ENCODE measurements around the gene RITA1. TPM values are rescaled to one million over a fixed set of nuclear protein-coding genes. Genes with fewer than 3 reads are reported as not detected.

RITA1 gene
- polyA plus RNA-seq, 1 donor = 10.4 TPM

DNA sequence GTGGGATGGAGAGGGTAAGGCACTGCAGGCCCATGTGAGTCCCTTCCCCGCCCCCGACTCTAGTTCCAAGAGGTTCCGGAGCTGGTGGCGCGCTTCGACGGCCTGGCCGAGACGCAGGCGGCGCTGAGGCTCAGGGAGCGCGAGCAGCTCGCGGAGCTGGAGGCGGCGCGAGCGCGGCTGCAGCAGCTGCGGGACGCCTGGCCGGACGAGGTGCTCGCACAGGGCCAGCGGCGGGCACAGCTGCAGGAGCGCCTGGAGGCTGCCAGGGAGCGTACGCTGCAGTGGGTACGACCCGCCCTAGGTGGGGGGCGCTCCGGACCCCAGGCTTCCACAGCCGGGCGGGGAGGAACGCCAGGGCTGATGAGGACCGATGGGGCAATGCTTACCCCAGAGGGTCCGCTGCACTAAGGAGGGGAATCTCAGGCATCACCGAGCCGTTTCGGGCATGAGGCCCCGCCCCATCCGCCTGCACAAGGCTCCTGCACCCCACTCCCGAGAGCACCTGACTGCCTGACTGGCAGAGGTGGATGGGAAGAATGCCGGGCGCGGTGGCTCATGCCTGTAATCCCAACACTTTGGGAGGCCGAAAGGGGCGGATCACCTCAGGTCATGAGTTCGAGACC, 31.1 kb upstream of the RITA1 start:
- no peak for DNase-seq (ENCODE audit: low read depth)

DNA sequence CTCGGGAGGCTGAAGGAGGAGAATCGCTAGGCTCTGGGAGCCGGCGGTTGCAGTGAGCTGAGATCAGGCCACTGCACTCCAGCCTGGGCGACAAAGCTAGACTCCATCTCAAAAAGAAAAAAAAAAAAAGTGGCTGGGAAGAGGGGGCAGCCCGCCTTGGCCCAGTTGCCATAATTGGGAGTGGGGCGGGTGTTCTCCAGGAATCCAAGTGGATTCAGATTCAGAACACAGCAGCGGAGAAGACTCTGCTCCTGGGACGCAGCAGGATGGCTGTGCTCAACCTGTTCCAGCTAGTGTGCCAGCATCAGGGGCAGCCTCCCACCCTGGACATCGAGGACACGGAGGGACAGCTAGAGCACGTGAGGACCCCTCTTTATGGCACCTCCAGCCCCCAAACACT, 30.5 kb upstream of the RITA1 start:
- no peak for DNase-seq (ENCODE audit: low read depth)

DNA sequence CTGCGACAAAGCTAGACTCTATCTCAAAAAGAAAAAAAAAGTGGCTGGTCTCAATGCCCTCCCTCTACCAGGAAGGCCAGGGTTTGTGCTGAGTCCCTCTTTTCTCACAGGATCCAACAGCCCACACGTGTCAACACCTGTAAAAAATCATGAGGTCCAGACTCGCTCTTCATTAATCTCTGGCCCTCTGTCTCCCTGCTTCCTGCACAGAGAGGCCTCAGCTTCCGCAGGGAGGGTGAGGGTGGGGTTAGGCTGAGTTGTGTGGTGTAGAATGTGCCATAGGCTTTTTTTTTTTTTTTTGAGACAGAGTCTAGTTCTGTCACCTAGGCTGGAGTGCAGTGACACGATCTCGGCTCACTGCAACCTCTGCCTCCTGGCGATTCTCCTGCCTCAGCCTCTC, 29.9 kb upstream of the RITA1 start:
- no peak for DNase-seq (ENCODE audit: low read depth)

DNA sequence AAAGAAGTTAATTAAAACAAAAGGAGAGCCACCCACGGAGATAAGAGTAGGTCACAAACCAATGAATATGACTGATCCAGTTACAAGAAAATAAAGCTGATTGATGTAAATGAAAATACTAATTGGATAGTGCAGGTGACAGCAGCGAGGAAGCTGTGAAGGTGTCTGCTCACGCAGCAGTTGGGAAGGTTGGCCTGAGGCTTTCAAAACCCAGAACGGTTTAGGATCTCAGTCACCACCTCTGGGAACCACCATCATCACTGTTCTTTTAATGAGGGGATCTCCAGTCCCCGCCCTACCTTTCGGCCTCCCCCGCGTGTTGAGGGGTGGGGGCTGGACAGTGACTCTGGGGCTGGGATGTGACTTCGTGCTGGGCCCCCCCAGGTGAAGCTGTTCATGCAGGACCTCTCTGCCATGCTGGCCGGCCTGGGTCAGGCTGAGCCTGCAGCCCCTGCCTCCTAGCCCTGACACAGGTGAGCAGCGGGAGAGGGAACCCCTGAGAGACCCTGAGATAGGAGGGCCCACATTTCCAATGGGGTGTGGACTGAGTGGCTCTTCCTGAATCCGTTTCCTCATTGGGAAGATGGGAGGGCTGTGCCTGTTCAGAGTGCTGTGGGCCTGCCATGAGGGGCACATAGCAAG, 28.2 kb upstream of the RITA1 start:
- DNase-seq (ENCODE audit: low read depth) = no peak

DNA sequence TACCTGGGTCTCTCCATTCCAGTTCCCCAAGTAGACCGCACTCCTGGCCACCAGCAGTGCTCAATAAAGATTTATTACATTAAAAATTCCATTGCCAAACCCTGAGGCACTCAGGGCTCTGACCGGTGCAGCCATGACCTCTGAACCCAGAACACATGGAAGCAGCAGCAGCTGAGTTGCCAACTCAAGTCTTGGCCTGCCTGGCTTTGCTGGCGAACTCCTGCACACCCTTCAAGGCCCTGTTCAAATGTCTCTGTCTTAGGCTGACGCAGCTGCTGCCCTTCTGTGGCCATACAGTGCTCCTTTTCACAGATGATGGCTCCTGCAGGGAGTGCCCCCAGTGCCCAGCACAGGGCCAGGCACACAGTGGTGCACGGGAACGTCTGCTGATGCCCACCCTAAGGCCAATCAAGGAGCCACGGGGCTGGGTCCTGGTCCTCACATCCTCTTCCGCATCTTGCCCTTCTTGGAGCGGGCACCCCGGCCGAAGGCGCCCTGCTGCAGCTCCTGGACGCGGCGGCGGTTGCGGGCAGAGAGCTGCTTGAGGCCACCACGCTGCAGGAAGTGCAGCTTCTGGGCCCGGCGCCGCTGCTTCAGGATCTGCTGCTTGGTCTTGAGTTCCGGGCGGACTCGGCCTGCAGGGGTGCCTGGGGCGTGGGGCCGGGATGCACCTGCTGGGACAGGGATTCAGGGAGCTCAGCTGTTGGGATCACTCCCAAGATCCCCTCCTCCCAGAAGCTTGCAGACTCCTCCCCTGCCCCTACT, 26.9 kb upstream of the RITA1 start:
- DNase-seq (ENCODE audit: low read depth) = no peak

DNA sequence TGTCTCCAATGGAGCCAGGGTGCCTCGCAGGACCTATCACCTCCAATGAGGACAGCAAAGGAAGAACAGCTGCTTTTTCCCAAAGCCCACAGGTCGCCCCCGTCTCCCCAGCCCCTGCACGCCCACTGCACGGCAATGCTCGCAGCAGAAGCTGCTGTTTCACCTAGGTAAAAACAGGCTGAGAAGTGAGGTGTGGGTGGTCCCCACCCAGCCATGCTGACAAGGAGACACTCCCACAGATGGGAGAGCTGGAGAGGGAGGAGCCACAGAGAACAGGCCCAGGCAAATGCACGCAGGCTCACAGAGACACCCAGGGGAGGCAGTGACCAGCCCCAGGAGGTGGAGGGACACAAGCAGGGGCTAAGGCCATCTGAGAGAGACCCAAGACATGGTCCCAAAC, 25.6 kb upstream of the RITA1 start:
- DNase-seq (ENCODE audit: low read depth) = no peak

DNA sequence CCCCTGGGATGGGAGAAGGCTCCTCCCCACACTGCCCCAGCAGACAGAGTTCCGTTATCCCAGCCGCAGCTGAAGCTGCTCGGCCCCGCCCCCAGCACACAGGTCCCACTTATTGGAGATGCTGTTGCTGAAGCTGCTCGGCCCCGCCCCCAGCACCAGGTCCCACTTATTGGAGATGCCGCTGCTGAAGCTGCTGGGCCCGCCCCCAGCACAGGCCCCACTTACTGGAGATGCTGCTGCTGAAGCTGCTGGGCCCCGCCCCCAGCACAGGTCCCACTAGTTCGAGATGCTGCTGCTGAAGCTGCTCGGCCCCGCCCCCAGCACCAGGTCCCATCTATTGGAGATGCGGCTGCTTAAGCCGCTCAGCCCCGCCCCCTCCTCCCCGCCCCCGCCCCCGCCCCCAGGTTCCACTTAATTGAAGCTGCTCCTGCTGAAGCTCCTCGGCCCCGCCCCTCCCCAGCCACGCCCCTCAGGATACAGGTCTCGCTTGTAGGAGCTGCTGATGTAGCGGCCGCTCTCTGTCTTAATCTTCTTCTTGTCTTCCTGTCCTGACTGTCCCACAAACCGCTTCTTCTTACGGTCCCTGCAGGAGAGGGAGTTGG, 24.0 kb upstream of the RITA1 start:
- DNase-seq (ENCODE audit: low read depth) = no peak

DNA sequence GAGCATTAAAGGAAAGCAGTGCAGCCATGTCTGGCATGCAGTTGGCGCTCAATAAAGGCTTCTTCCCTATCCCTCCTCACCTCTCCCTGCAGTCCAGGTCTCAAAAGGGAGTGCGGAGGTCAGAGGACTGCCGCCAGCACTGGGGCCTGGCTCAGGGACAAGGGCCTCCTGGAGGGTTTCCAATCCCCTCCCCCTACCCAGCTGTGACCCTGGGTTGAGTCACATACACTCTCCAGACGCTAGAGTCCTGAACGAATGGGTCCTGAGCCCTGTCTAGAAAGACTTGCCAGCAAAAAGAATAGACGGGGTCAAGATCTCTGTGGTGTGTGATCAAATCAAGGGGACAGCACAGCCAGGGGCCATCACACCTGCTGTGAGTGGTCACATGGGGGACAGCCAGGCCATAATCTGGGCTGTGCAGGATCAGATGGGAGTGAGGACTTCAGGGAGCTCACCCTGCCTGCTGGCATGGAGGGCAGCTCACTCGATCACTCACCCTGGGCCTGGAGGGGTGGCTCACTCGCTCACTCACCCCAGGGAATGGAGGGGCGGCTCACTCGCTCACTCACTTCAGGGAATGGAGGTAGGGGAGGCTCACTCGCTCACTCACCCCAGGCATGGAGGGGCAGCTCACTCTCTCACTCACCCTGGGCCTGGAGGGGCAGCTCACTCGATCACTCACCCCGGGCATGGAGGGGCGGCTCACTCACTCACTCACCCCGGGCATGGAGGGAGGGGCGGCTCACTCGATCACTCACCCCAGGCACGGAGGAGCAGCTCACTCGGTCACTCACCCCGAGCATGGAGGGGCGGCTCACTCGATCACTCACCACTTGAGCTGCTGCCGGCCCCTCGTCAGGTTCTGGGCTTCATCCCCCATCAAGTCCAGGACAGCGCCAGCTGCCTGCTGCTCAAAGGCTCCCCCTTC, 23.2 kb upstream of the RITA1 start:
- DNase-seq (ENCODE audit: low read depth) = no peak

DNA sequence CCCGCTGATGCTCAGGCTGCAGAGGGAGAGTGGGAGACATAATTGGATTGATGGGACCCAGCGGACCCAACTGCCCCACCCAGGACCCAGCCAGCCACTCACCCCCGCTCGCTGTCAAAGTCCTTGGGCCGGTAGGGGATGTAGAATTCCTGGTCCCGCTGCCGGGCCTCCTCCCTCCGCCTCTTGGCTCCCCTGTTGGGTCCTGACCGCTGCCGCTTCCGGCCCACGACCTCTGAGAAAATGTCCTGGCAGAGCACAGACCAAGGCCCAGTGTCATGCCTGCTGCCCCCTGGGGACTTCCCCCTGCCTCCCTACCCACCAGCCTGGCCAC, 22.5 kb upstream of the RITA1 start:
- no peak for DNase-seq (ENCODE audit: low read depth)

DNA sequence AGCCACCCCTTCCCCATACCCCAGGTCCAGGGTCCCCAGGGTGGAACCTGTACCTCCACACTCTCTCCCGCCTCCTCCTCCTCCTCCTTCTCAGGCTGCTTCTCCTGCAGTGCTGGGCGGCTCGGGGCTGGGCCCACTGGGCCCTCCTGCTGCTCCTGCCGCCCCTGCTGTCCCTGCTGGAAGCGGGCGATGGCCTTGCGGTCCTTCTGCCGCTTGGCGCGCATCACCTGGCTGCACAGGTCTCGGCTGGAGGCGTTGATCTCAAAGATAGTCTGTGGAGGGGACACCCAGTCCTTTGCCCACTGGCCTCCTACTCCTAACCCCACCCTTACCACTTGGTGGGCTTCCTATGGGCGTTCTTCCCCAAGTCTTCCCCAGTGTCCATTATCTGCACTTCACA, 21.5 kb upstream of the RITA1 start:
- no peak for DNase-seq (ENCODE audit: low read depth)

DNA sequence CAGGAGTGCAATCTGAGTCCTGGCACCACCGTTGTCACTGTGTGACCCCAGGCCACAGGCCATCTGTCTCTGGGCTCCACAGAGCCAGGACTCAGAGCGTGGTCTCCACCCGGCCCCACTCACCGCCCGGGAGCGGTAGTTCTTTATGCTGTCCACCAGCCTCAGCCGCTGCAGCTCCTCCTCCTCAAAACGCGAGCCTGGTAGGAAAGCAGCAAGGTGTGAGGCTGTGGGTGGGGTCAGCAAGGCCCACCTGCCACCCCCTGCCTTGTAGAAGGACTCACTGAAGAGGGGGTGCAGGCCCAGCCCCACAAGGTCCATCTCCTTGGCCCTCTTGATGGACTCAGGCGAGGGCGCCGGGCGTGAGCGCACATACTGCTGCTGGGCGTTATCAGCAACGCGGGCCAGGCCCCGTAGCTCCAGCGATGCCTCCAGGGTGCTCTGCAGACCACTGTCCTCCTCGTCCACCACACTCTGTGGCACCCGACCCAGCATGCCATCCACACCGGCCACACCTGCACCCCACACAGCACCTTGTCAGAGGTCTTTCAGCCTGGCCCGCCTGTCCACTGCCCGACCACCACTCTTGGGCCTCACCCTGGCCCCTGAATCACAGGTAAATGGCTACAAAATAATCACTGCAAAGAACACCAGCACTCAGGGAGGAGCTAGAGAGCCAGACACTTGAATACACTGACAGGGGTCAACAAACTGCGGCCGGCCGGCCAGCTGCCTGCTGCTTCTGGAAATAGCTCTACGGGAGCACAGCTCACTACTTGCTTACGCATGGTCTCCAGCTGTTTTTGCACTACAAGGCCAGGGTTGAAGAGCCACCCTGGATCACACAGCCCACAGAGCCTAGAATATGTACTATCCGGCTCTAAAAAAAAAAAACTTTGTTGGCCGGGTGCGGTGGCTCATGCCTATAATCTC, 19.7 kb upstream of the RITA1 start:
- no peak for DNase-seq (ENCODE audit: low read depth)

DNA sequence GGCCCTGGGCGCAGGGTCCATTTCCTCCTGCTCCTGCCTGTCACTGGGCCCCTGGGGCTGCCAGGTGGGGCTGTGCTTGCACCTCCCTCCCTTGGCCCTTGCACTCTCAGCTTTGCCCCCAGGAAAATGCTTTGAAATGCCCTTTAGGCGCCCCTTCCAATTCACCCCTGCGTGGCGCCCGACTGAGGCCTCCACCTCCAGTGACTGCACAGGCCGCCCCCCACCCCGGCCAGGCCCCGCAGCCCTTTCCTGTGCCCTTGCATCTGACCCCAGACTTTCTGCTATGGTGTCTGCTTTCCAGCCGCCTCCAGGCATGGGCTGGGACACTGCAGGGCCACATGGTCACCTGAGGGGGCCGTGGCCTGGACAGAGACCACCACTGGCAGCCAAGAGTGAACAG, 17.7 kb upstream of the RITA1 start:
- DNase-seq (ENCODE audit: low read depth) = no peak

DNA sequence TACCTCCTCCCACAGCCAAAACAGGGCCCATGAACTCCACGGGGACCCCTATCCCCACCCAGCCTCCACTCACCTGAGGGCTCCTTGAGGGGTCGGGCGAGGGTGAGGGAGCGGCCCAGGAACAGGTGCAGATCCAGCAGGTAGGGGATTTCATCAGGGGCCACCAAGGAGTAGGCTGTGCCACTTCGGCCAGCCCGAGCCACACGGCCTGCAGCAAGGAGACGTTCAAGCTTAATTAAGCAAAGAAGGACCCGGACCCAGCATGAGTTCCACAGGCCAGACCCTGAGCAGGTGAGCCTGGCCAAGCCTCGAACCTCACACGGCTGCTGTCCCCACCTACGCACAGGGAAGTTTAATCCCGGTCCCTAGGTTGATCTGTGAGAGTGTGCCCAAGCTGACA, 15.8 kb upstream of the RITA1 start:
- DNase-seq (ENCODE audit: low read depth) = no peak

DNA sequence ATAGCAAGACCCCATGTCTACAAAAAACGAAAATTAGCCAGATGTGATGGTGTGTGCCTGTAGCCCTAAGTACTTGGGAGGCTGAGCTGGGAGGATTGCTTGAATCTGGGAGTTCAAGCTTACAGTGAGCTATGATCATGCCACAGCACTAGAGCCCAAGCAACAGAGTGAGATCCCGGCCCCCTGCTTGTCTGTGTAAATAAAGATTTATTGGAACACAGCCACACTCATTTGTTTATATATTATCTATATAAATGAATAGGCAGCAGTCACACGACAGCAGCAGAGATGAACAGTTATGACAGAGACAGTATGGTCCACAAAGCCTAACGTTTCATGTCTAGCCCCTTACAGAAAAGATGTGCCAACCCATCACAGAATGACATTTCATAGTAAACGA, 15.1 kb upstream of the RITA1 start:
- no peak for DNase-seq (ENCODE audit: low read depth)

DNA sequence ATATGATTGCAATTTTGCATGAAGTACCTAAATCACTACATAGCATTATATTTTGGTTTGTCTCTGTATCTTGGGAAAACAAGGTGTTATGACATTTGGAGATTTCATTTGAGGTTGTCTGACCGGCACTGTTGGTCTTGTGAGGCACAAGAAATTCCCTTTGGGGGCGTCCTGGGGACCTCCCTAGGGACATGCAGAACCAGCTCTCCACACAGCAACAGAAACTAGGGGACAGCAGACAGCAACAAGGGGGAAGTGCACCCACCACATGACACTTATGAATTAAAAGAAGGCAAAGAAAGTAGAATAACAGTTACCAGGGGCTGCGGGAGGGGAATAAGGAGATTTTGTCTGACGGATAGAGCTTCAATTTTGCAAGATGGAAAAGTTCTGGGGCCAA, 14.6 kb upstream of the RITA1 start:
- DNase-seq (ENCODE audit: low read depth) = no peak

DNA sequence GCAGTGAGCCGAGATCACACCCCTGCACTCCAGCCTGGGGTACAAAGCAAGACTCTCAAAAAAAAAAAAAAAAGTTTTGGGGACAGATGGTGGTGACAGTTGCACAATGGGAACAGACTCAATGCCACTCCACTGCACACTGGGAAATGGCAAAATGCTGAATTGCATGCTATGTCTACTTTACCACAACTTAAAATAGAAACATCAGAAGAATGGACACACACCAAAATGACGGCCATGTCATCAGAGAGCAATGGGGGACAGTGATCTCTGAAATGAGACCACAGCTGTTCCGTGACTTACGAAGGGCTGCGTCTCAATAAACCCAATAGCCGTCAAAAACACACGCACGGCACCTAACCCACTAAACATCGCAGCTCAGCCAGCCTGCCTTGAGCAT, 14.0 kb upstream of the RITA1 start:
- no peak for DNase-seq (ENCODE audit: low read depth)

DNA sequence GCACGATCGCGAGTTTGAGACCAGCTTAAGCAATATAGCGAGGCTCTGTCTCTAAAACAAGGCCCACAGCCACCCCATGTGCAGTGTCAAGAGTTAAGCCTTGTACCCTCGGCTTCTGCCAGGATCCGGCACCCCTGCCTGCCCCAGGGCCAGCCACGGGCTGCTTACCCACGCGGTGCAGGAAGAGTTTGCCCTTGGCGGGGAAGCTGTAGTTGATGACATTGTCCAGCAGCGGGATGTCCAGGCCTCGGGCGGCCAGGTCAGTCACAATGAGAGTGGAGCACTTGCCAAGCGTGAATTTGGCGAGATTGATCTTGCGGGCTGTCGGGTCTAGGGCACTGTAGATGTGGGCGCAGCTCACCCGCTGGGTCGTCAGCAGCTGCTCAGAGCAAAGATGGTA, 13.3 kb upstream of the RITA1 start:
- DNase-seq (ENCODE audit: low read depth) = no peak

DNA sequence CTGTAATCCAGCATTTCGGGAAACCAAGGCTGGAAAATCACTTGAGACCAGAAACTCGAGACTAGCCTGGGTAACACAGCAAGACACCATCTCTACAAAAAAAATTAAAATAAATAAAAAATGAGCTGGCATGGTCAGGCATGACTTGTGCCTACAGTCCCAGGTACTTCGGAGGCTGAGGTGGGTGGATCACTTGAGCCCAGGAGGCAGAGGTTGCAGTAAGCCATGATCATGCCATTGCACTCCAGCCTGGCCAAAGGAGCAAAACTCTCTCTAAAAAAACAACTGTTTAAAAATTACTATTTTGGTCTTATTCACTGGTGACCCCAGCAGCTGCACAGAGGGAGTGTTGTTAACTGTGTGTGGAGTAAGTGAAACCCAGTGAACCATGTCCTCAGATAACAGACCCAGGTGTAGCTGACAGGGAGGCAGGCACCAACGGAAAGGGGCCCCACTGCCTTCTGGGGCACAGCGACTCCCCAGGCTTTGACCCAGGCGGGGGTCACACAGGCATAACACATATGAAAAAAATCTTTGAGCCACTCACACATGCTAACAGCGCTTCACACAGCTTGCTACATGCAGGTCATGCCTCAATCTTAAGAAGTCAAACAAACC, 12.3 kb upstream of the RITA1 start:
- no peak for DNase-seq (ENCODE audit: low read depth)

DNA sequence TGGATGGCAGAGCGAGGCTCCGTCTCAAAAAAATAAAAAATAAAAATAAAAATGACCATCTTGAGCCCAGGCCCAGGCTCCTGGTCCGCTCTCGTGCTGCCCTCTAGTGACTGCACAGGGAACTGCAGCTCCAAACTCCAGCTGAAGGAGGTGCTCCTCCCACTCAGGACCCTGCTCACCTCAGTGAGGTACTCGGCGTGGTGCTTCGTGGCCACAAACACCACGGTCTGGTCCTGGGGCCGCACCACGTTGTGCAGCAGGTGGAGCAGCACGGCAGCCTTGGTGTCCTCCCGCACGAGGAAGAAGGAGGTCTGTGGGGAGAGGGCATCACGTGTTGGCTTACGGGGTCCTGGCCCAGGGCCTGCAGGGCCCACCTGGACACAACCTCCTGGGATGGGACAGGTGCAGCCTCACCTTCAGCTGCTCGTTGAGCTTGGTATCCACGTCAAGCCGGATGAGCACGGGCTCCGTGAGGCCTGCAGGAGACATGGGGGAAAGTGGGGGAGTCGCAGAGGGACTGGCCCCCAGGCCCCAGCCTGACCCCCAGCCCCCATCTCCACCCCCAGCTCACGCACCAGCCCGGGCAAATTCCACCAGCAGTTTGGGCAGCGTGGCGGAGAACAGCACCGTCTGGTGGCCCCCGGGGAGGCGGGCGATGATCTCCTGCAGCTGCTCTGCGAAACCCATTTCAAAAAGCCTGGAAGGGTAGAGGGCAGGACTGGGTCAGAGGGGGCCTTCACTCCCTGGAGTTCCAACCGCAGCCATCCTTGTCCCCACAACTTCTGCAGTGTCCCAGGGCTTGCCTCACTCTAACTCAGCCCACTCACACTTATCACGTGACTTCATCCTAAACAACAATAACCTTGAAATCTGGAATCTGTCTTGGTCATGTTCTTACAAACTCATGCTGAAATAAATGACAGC, 10.8 kb upstream of the RITA1 start:
- no peak for DNase-seq (ENCODE audit: low read depth)
